Prostate gland (tissue), 2 donors: ENCODE results near the gene PIGX. TPM values are rescaled to one million over a fixed set of nuclear protein-coding genes. Genes with fewer than 3 reads are reported as not detected.

Source experiments
- DNase-seq: peaks from one replicate; pipeline ENCODE4 v3.0.0-alpha.2; 2019; ENCODE audit warnings: low spot score
- H3K27ac ChIP-seq, 2 donors: fragments of 200-600 bp; sonication (generic); 2 replicates each; pipeline ENCODE4 v1.5.1; 2017 to 2019
- H3K27me3 ChIP-seq: fragments of 200-600 bp; sonication (generic); replicated peaks from 2 replicates; pipeline ENCODE4 v1.5.1; 2019; ENCODE audit not compliant: insufficient read depth
- H3K36me3 ChIP-seq, 2 donors: fragments of 200-600 bp; sonication (generic); 1 replicate in 1 of 2; 2 replicates in 1 of 2; pipeline versions ENCODE4 v1.5.1 to v1.8.1; 2017 to 2019
- H3K4me1 ChIP-seq: fragments of 200-600 bp; sonication (generic); replicated peaks from 2 replicates; pipeline ENCODE4 v1.5.1; 2019
- H3K4me3 ChIP-seq, 2 donors: fragments of 200-600 bp; sonication (generic); 2 replicates each; pipeline ENCODE4 v1.5.1; 2017 to 2019
- H3K9me3 ChIP-seq: fragments of 200-600 bp; sonication (generic); 2 replicates; pipeline ENCODE4 v1.5.1; 2017
- CTCF ChIP-seq, 4 experiments: fragments of 200-600 bp in 2 of 4; fragments of 450-650 bp in 2 of 4; sonication (generic) in 2 of 4; IDR thresholded peaks; 1 replicate in 3 of 4; 2 replicates in 1 of 4; pipeline ENCODE4 v1.5.1; 2016 to 2019; ENCODE audit warnings: antibody characterized with exemption in 4 of 4, mild to moderate bottlenecking in 2 of 4, moderate library complexity in 2 of 4
- POLR2A ChIP-seq: fragments of 450-650 bp; IDR thresholded peaks from one replicate; pipeline ENCODE4 v1.6.1; 2016; ENCODE audit warnings: antibody characterized with exemption, mild to moderate bottlenecking
- POLR2AphosphoS5 ChIP-seq: sonication (generic); formaldehyde crosslinking; IDR thresholded peaks from one replicate; pipeline ENCODE4 v1.6.1; 2017; ENCODE audit warnings: antibody characterized with exemption
- WGBS: methylation state at CpG from one replicate; pipeline ENCODE4 v1.1.5; 2018; 5-methylcytosine and 5-hydroxymethylcytosine counted together
- intact Hi-C: fragments of 100-400 bp; cut with DNase I; formaldehyde crosslinking; loops from one replicate; pipeline ENCODE4 v1.14.2; 2022
- total RNA-seq, 2 donors: library from RNA; depleted of rRNA; stranded (reverse); fragments of >200 nt; gene quantifications; one replicate each; pipeline ENCODE4 v1.1.0, GENCODE V29; 2016

Gene PIGX
- total RNA-seq, 2 donors from 2014 or later = 32.6 to 60.4 TPM

- no peaks in the 10 kb centered on the region for H3K4me1 ChIP-seq
- TF ChIP-seq POLR2AphosphoS5 (no peak), POLR2A (no peak), CTCF (IDR thresholded peaks at IDR 0.05) (no peak)
- H3K36me3 ChIP-seq = no peaks in the 10 kb centered on the region
- 65% methylated on average over 5 of the region's 5 CpGs for WGBS
- no peak for DNase-seq
- H3K4me3 ChIP-seq = no peak overlapping the region
- intact Hi-C loops = no loop called here
- H3K27me3 ChIP-seq = no peaks in the 10 kb centered on the region
- no peak overlapping the region for H3K27ac ChIP-seq
- no peaks in the 10 kb centered on the region for H3K9me3 ChIP-seq
Observed at GRCh38 chr3:196774191-196774820, 62.1 kb downstream of the PIGX start.

- Histone ChIP-seq H3K9me3 (no peaks in the 10 kb centered on the region), H3K27me3 (no peaks in the 10 kb centered on the region), H3K4me1 (no peaks in the 10 kb centered on the region), H3K27ac (no peak overlapping the region), H3K4me3 (no peak overlapping the region), H3K36me3 (no peaks in the 10 kb centered on the region)
- intact Hi-C loops = no loop called here
- no peak for DNase-seq
- WGBS = 84% methylated on average over 6 of the region's 6 CpGs
- no peak for TF ChIP-seq POLR2A
- TF ChIP-seq CTCF (IDR thresholded peaks at IDR 0.05) = no peak
- no peak for TF ChIP-seq POLR2AphosphoS5
Observed at GRCh38 chr3:196774848-196775422, 62.8 kb downstream of the PIGX start.

- TF ChIP-seq CTCF (IDR thresholded peaks at IDR 0.05) (no peak), POLR2A (no peak), POLR2AphosphoS5 (no peak)
- Histone ChIP-seq H3K4me3 (no peak overlapping the region), H3K27ac (no peak overlapping the region), H3K27me3 (no peaks in the 10 kb centered on the region), H3K4me1 (no peaks in the 10 kb centered on the region), H3K36me3 (no peaks in the 10 kb centered on the region), H3K9me3 (no peaks in the 10 kb centered on the region)
- no peak for DNase-seq
- intact Hi-C loops = no loop called here
- 81% methylated on average over 9 of the region's 9 CpGs for WGBS
Observed at GRCh38 chr3:196775938-196776337, 63.8 kb downstream of the PIGX start.

- Histone ChIP-seq H3K9me3 (no peaks in the 10 kb centered on the region), H3K4me1 (no peaks in the 10 kb centered on the region), H3K4me3 (no peak overlapping the region), H3K27me3 (no peaks in the 10 kb centered on the region), H3K27ac (no peak overlapping the region), H3K36me3 (no peaks in the 10 kb centered on the region)
- 89% methylated on average over 8 of the region's 8 CpGs for WGBS
- no peak for DNase-seq
- TF ChIP-seq CTCF (IDR thresholded peaks at IDR 0.05) = no peak
- no peak for TF ChIP-seq POLR2AphosphoS5
- no peak for TF ChIP-seq POLR2A
- intact Hi-C loops = no loop called here
Observed at GRCh38 chr3:196777836-196778235, 65.7 kb downstream of the PIGX start.

GRCh38 chr3:196778755-196779154 is 66.6 kb downstream of the PIGX start:
- no peak overlapping the region for H3K4me3 ChIP-seq
- H3K27ac ChIP-seq = no peak overlapping the region
- no peaks in the 10 kb centered on the region for H3K9me3 ChIP-seq
- H3K36me3 ChIP-seq = no peaks in the 10 kb centered on the region
- intact Hi-C loops = no loop called here
- no peaks in the 10 kb centered on the region for H3K4me1 ChIP-seq
- no peak for DNase-seq
- no peak for TF ChIP-seq POLR2A
- no peak for TF ChIP-seq POLR2AphosphoS5
- no peak for TF ChIP-seq CTCF (IDR thresholded peaks at IDR 0.05)
- WGBS = 30% methylated on average over 4 of the region's 4 CpGs
- no peaks in the 10 kb centered on the region for H3K27me3 ChIP-seq
